ENCODE data around the gene SKP1. TPM values are rescaled to one million over a fixed set of nuclear protein-coding genes. Genes with fewer than 3 reads are reported as not detected.

The SKP1 gene
- total RNA-seq = 100 to 1,000 TPM; 301 to 338 (median 315) TPM
- 290 TPM for total RNA-seq (2013)

DNA sequence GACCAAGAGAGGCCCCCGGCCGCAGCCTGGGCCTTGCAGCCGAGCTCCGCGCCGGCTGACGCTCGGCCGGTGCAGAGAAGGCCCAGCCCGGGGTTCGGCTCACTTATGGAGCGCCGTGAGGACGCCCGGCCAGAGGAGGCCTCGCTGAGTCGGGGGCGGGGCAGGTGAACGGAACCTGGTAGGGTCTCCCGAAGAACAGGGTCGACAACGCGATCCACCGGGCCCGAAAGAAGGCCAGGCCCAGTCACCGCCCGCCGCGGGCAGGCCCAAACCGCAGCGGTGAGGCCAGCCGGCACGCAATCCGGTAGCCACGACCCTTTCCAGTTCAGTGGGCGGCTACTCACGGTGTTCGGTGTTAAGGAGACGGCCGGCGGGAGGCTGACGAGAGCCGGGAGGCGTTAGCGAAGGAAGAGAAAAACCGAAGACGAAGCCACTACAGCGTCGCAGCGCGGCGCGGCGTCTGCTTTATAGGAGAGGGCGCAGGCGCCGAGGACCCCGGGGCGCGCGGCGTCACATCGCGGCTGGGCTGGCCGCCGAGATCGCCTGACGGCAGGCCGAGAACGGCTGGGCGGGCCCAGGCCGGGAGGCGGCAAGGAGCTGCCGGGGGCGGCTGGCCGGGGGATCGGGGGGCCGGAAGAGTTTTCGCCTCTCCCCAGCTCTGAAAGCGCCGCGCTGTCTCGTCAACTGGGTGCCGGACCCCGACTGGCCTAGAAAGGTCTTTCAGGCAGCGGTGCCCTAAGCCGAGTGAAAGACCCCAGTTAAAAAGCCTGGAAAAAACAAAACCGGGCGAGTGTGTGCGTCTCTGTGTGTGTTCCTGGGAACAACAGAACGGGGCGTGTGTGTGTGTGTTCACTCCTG lies at the start of gene SKP1:
SKP1 (minus strand) TSS at position 440 of the 858 bp plus-strand sequence. CDS start 2,928 bp downstream, outside the sequence.
- Histone ChIP-seq H3K36me3 (ENCODE audit: control insufficient read depth, insufficient read depth, low read length) (peaks cover 13% of the 10 kb centered on the region), H3K4me3 (ENCODE audit: low read length) (peak within 1 kb of the TSS; percentile 100), H3K27ac (ENCODE audit: low read length) (peak within 1 kb of the TSS; percentile 99), H3K4me1 (ENCODE audit: control insufficient read depth, insufficient read depth, low read length) (peaks cover 12% of the 10 kb centered on the region), H3K9me3 (ENCODE audit: control insufficient read depth, insufficient read depth, low read length) (no peaks in the 10 kb centered on the region), H3K27me3 (ENCODE audit: control insufficient read depth, insufficient read depth, low read length) (no peaks in the 10 kb centered on the region)
- Mint-ChIP-seq H3K4me1 (peaks cover 28 to 34% of the 10 kb centered on the region in 2 donors), H3K27ac (peak within 1 kb of the TSS; percentile 92 to 97), H3K27me3 (ENCODE audit: low read depth in 2 of 2) (no peaks in the 10 kb centered on the region), H3K9me3 (no peaks in the 10 kb centered on the region), H3K4me3 (peak within 1 kb of the TSS; percentile 89), H3K36me3 (peaks cover 7% of the 10 kb centered on the region)
- peak; percentile 88 to 95 (median 89) for ATAC-seq
- under 1% methylated on average over 92 of the region's 92 CpGs for WGBS (ENCODE audit: insufficient coverage)
- DNase-seq = peak; percentile 88 to 93
- TF ChIP-seq, protein P1, sequence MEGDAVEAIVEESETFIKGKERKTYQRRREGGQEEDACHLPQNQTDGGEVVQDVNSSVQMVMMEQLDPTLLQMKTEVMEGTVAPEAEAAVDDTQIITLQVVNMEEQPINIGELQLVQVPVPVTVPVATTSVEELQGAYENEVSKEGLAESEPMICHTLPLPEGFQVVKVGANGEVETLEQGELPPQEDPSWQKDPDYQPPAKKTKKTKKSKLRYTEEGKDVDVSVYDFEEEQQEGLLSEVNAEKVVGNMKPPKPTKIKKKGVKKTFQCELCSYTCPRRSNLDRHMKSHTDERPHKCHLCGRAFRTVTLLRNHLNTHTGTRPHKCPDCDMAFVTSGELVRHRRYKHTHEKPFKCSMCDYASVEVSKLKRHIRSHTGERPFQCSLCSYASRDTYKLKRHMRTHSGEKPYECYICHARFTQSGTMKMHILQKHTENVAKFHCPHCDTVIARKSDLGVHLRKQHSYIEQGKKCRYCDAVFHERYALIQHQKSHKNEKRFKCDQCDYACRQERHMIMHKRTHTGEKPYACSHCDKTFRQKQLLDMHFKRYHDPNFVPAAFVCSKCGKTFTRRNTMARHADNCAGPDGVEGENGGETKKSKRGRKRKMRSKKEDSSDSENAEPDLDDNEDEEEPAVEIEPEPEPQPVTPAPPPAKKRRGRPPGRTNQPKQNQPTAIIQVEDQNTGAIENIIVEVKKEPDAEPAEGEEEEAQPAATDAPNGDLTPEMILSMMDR (IDR thresholded peaks at IDR 0.05) = no peak
- intact Hi-C loops (cut with micrococcal nuclease) = loop anchor here (2.0 to 5.0 kb wide), 2 partner anchors 50 to 196 kb away; partner anchors contain the start of genes PPP2CA and UBE2B

DNA sequence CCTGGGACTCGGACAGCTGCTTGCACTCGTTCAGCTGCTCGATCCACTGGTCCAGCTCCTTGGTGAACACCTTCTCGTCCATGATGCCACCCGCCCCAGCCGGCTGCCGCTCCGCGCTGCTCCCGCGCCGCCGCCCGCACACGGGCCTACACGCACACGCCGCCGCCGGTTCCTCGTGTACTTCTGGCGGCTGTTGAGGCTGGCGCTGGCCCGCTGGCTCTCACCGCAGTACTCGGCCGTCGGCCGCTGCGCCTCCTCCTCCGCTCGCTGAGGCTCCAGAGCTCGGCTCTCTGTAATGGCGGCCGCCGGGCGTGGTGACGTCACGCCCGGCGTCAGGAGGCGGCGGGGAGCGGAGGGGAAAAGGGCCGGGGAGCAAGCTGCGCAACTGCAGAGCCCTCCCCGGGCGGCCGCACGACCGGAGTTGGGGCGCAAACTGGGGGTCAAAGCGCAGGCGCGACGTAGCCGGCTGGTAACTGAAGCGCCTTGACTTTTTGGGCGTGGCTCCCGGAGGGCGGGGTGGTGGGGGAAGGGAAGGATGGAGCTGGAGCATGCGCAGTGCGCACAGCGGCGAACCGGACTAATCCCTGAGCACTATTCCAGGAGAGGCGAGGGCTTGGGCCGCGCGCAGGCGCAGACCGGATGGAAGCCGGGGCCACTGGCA lies 49.2 kb upstream of the SKP1 start, which contains the start of gene PPP2CA:
PPP2CA (minus strand) TSS at position 294 of the 661 bp plus-strand sequence; CDS start at position 82, 212 bp downstream.
- Histone ChIP-seq H3K9me3 (ENCODE audit: control insufficient read depth, insufficient read depth, low read length) (no peaks in the 10 kb centered on the region), H3K36me3 (ENCODE audit: control insufficient read depth, insufficient read depth, low read length) (peaks cover under 1% of the 10 kb centered on the region), H3K27ac (ENCODE audit: low read length) (peak within 1 kb of the TSS; percentile 96), H3K27me3 (ENCODE audit: control insufficient read depth, insufficient read depth, low read length) (no peaks in the 10 kb centered on the region), H3K4me3 (ENCODE audit: low read length) (peak within 1 kb of the TSS; percentile 79), H3K4me1 (ENCODE audit: control insufficient read depth, insufficient read depth, low read length) (peaks cover 20% of the 10 kb centered on the region)
- TF ChIP-seq, protein P1 (IDR thresholded peaks at IDR 0.05) = no peak
- peaks cover 54 to 61% of the 10 kb centered on the region in 2 donors for H3K4me1 Mint-ChIP-seq
- peak within 1 kb of the TSS; percentile 97 for H3K4me3 Mint-ChIP-seq
- intact Hi-C loops (cut with micrococcal nuclease) = loop anchor here (1.0 to 10.0 kb wide), 4 partner anchors 49 to 422 kb away; partner anchors contain the start of genes JADE2, SEC24A, SKP1 and UBE2B
- under 1% methylated on average over 73 of the region's 73 CpGs for WGBS (ENCODE audit: insufficient coverage)
- no peaks in the 10 kb centered on the region for H3K27me3 Mint-ChIP-seq (ENCODE audit: low read depth in 2 of 2)
- no peaks in the 10 kb centered on the region for H3K9me3 Mint-ChIP-seq
- H3K27ac Mint-ChIP-seq = peak within 1 kb of the TSS; percentile 96 to 100
- ATAC-seq (peak; percentile 80 to 92 (median 81)), DNase-seq (peak; percentile 98 to 100)
- no peaks in the 10 kb centered on the region for H3K36me3 Mint-ChIP-seq

DNA sequence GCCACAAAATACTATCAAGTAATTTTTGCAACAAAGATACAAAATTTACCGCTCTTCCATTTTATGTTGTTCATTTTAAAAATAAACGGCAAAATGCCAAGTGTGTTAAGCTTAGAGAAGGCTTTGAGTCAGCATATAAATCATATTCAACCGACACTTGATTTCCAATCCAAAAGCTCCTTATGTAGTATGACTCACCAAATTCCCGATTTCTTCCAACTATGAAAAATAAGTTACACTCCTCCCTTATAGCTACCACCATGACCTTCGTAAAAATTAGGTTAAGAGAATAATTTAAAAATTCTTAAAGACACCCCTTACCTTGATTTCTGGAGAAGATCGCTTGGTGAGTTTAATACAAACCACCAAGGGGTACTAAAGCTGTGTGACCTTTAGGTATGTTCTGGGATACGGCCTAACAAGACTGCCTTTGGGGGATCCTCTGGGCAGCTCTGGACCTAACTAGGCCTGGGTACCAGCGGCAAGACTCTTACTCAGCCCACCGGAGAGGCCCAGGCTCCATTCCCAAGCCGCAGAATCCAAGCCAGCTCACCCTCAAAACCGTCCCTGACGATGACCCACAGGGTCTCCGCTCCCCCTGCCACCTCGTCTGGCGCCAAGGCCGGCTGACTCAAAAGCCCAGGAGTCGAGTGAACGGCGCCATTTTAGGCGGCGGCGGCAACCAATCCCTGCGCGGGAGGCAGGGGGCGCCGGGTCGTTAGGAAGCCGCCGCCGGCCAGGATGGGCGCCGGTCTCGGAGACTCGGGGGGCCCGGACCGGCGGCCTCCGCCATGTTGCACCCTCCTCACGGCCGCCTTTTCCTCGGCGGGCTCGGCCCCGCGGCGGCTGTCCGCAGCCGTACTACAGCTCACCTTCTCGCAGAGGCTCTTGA lies 48.4 kb upstream of the SKP1 start:
- intact Hi-C loops (cut with micrococcal nuclease) = loop anchor here (10.0 kb wide), 1 partner anchor 300 kb away; the partner anchor contains the start of gene JADE2
- H3K27me3 Mint-ChIP-seq (ENCODE audit: low read depth in 2 of 2) = no peaks in the 10 kb centered on the region
- TF ChIP-seq, protein P1 (IDR thresholded peaks at IDR 0.05) = peak; percentile 23
- ATAC-seq (peak; percentile 34 to 51 (median 43)), DNase-seq (peak; percentile 72 to 79)
- peaks cover 62 to 68% of the 10 kb centered on the region in 2 donors for H3K4me1 Mint-ChIP-seq
- Histone ChIP-seq H3K27me3 (ENCODE audit: control insufficient read depth, insufficient read depth, low read length) (no peaks in the 10 kb centered on the region), H3K4me1 (ENCODE audit: control insufficient read depth, insufficient read depth, low read length) (peaks cover 23% of the 10 kb centered on the region), H3K36me3 (ENCODE audit: control insufficient read depth, insufficient read depth, low read length) (peaks cover 7% of the 10 kb centered on the region), H3K4me3 (ENCODE audit: low read length) (peak overlapping the region; percentile 79), H3K27ac (ENCODE audit: low read length) (peak overlapping the region; percentile 96), H3K9me3 (ENCODE audit: control insufficient read depth, insufficient read depth, low read length) (no peaks in the 10 kb centered on the region)
- no peaks in the 10 kb centered on the region for H3K9me3 Mint-ChIP-seq
- no peaks in the 10 kb centered on the region for H3K36me3 Mint-ChIP-seq
- peak overlapping the region; percentile 96 to 100 for H3K27ac Mint-ChIP-seq
- H3K4me3 Mint-ChIP-seq = peak overlapping the region; percentile 97
- under 1% methylated on average over 47 of the region's 49 CpGs for WGBS (ENCODE audit: insufficient coverage)

Data from natural killer cell (primary cell).